Activated naive CD4-positive, alpha-beta T cell treated with Interleukin-2 at 50 U/mL for 16 hours (primary cell): ENCODE measurements around the gene PKMYT1.
A peak's percentile ranks its signal among the peaks of the same experiment; 100 is the strongest.

Source experiments
- DNase-seq: peaks from one replicate; pipeline ENCODE4 v3.0.0-alpha.2; 2020

PKMYT1 gene

GRCh38 chr16:2971985-2972784 is 8.1 kb downstream of the PKMYT1 start:
- DNase-seq, result no peak

- no peak for DNase-seq
These were observed 8.9 kb downstream of the PKMYT1 start for GRCh38 chr16:2971134-2971984.

GRCh38 chr16:2970563-2970962 is 9.7 kb downstream of the PKMYT1 start:
- no peak for DNase-seq

- peak; percentile 80 for DNase-seq
These were observed 10.4 kb downstream of the PKMYT1 start for GRCh38 chr16:2969545-2970521.

- DNase-seq, result peak; percentile 81
These were observed 11.3 kb downstream of the PKMYT1 start, which contains the start of gene PAQR4 for GRCh38 chr16:2968738-2969544. Gene PAQR4, plus strand, starts transcription at chr16:2969348. Its CDS starts 327 bp downstream, at chr16:2969675.

- no peak for DNase-seq
These were observed 11.9 kb downstream of the PKMYT1 start for GRCh38 chr16:2968368-2968737.

GRCh38 chr16:2967721-2968161 is 12.5 kb downstream of the PKMYT1 start:
- no peak for DNase-seq

GRCh38 chr16:2967211-2967631 is 13.0 kb downstream of the PKMYT1 start:
- DNase-seq, result no peak

- no peak for DNase-seq
These were observed 13.4 kb downstream of the PKMYT1 start for GRCh38 chr16:2966808-2967191.

GRCh38 chr16:2966043-2966807 is 14.0 kb downstream of the PKMYT1 start:
- DNase-seq, result no peak

- DNase-seq, result peak; percentile 67
These were observed 15.5 kb downstream of the PKMYT1 start for GRCh38 chr16:2964475-2965336.

- DNase-seq, result peak; percentile 55
These were observed 16.3 kb downstream of the PKMYT1 start, which contains the start of gene KREMEN2 for GRCh38 chr16:2963723-2964474. Gene KREMEN2, plus strand, starts transcription at chr16:2964275. Its CDS starts 246 bp downstream, at chr16:2964521.

GRCh38 chr16:2963074-2963722 is 17.0 kb downstream of the PKMYT1 start:
- DNase-seq, result peak; percentile 21

- DNase-seq, result no peak
These were observed 17.7 kb downstream of the PKMYT1 start for GRCh38 chr16:2962334-2963073.

GRCh38 chr16:2960183-2961010 is 19.8 kb downstream of the PKMYT1 start:
- no peak for DNase-seq

- no peak for DNase-seq
These were observed 21.0 kb downstream of the PKMYT1 start for GRCh38 chr16:2959206-2959605.

- DNase-seq, result no peak
These were observed 23.7 kb downstream of the PKMYT1 start for GRCh38 chr16:2956579-2956956.
